ENCODE measurements around the gene SPATA31C2. TPM values are rescaled to one million over a fixed set of nuclear protein-coding genes. Genes with fewer than 3 reads are reported as not detected.

SPATA31C2 gene
- total and polyA plus RNA-seq, 12 donors = not detected

DNA sequence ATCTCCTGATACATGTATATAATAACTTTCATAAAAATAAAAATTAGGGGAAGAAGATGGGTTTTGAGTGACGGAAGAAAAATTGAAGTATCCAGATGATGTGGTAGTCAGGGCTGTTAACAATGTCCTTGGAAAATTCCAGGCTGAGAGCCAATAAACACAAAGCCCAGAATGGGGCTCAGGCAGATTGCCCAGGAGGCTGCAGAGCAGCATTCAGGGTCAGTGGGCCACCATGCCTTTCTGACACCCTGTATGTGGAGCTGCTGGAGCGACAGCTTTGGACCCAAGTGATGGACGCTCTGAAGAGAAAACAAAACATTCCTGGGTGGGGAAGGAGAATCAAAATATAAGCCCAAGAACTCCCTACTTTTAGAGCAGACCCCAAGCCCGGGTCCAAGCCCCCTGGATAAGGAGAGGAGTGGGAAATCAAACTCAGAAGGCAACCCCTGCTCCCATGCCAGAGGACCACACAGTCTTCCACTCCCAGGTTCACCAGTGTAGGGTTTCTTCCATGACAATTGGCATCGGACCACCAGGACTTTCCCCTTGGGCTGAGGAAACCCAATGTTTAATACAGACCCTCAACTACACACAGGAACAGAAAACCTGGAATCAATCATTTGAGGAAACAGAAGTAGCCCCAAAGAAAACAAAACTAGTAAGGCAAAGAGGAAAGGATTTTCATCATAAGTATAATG is 45.7 kb upstream of the SPATA31C2 start:
- intact Hi-C loops (cut with DNase I) = no loop called here
- no peak for TF ChIP-seq POLR2A (IDR thresholded peaks at IDR 0.05)
- TF ChIP-seq, protein P1, sequence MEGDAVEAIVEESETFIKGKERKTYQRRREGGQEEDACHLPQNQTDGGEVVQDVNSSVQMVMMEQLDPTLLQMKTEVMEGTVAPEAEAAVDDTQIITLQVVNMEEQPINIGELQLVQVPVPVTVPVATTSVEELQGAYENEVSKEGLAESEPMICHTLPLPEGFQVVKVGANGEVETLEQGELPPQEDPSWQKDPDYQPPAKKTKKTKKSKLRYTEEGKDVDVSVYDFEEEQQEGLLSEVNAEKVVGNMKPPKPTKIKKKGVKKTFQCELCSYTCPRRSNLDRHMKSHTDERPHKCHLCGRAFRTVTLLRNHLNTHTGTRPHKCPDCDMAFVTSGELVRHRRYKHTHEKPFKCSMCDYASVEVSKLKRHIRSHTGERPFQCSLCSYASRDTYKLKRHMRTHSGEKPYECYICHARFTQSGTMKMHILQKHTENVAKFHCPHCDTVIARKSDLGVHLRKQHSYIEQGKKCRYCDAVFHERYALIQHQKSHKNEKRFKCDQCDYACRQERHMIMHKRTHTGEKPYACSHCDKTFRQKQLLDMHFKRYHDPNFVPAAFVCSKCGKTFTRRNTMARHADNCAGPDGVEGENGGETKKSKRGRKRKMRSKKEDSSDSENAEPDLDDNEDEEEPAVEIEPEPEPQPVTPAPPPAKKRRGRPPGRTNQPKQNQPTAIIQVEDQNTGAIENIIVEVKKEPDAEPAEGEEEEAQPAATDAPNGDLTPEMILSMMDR (IDR thresholded peaks at IDR 0.05) = no peak

DNA sequence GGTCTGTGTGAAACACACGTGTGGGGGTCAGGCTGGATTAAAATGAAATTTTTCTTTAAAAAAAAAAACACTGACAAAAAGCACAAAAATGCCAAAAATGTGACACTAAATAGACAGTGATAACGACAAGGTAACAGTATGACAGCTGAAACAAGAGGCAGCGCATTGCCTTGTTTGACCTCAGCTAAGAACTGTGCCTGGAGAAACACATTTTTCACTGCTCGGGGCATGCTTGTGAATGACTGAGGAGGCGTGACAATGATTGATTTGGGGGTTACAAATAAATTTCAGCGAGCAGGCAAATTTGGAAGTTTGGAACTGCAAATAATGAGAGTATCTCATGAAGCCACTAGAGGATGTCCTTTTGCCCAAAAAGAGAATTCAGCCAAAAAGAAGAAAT is 44.2 kb upstream of the SPATA31C2 start:
- no peaks in the 10 kb centered on the region for H3K36me3 ChIP-seq (replicated peaks in 1 of 2)
- intact Hi-C loops (cut with DNase I) = no loop called here
- no peak overlapping the region for H3K4me3 ChIP-seq
- no peak overlapping the region for H3K27ac ChIP-seq
- TF ChIP-seq, protein P1 (IDR thresholded peaks at IDR 0.05) = no peak
- no peak for TF ChIP-seq POLR2A (IDR thresholded peaks at IDR 0.05)
- no peaks in the 10 kb centered on the region for H3K9me3 ChIP-seq (replicated peaks in 1 of 3)
- H3K4me1 ChIP-seq (replicated peaks in 1 of 2) = no peaks in the 10 kb centered on the region
- DNase-seq = no peak
- no peaks in the 10 kb centered on the region for H3K27me3 ChIP-seq
- WGBS, 4 donors = 40 to 52% (median 48%) methylated on average over 6 of the region's 6 CpGs

More for the DNA sequence above, 45.7 kb upstream of the SPATA31C2 start:
- Histone ChIP-seq H3K4me3 (no peak overlapping the region), H3K9me3 (replicated peaks in 1 of 3) (no peaks in the 10 kb centered on the region), H3K27me3 (no peaks in the 10 kb centered on the region), H3K4me1 (replicated peaks in 1 of 2) (no peaks in the 10 kb centered on the region), H3K27ac (no peak overlapping the region), H3K36me3 (replicated peaks in 1 of 2) (no peaks in the 10 kb centered on the region)
- 43 to 50% (median 46%) methylated on average over 5 of the region's 5 CpGs for WGBS, 4 donors
- DNase-seq = no peak

DNA sequence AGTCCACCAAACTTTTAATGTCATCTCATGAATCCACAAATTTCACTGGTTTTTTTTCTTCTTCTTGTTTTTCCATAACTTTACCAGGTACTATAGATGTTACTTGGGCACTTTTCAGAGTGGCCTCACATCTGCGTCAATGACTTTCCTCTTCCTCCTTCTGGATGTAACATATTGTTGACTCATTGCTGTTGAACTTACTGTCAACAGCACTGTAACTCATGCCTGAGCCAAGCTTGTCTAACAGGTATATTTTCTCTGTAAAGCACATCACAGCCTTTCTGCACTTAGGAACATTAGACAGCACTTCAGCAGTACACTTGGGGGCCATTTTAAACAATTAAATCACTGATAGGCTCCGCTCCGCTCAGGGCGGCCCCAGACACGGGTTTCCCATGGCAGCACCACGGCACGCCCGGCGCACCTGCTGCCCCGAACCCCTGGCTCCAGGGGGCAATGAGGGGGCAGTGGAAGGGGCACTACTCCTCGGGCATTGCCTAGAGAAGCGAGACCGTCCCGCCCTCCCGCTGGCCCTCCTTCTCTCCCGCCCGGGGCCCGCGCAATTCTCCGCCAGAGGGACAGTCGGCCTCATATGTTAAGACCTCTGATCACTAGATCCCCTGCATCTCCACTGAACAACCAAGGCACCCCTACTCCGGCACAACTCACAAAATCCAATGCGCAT is 41.9 kb upstream of the SPATA31C2 start:
- no peak for TF ChIP-seq POLR2A (IDR thresholded peaks at IDR 0.05)
- TF ChIP-seq, protein P1 (IDR thresholded peaks at IDR 0.05) = no peak
- H3K27ac ChIP-seq = no peak overlapping the region
- no peaks in the 10 kb centered on the region for H3K27me3 ChIP-seq
- H3K4me3 ChIP-seq = no peak overlapping the region
- H3K9me3 ChIP-seq (replicated peaks in 1 of 3) = no peaks in the 10 kb centered on the region
- no peaks in the 10 kb centered on the region for H3K36me3 ChIP-seq (replicated peaks in 1 of 2)
- WGBS, 4 donors = 90 to 95% (median 92%) methylated on average over 23 of the region's 23 CpGs
- DNase-seq = no peak
- H3K4me1 ChIP-seq (replicated peaks in 1 of 2) = no peaks in the 10 kb centered on the region
- intact Hi-C loops (cut with DNase I) = no loop called here

DNA sequence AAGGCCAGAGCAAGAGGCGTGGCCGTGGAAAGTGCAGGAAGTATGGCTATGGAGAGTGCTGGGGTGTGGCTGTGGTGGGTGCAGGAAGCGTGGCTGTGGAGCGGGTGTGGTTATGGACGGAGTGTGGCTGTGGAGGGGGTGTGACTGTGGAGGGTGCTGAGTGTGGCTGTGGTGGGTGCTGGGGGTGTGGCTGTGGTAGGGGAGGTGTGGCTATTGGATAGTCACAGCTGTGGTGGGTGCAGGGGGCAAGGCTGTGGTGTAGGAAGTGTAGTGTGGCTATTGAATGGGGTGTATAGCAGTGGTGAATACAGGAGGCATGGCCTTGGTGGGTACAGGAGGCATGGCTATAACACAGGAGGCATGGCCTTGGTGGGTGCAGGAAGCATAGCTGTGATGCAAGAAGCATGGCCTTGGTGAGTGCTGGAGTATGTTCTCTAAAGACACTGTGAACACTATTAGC is 40.8 kb upstream of the SPATA31C2 start:
- intact Hi-C loops (cut with DNase I) = no loop called here
- TF ChIP-seq, protein P1 (IDR thresholded peaks at IDR 0.05) = no peak
- TF ChIP-seq POLR2A (IDR thresholded peaks at IDR 0.05) = no peak
- DNase-seq = peak; percentile 29 to 59 (median 51)
- no peak overlapping the region for H3K27ac ChIP-seq
- WGBS, 4 donors = 40 to 50% (median 45%) methylated on average over 5 of the region's 5 CpGs
- no peaks in the 10 kb centered on the region for H3K9me3 ChIP-seq (replicated peaks in 1 of 3)
- H3K27me3 ChIP-seq = no peaks in the 10 kb centered on the region
- H3K36me3 ChIP-seq (replicated peaks in 1 of 2) = no peaks in the 10 kb centered on the region
- no peaks in the 10 kb centered on the region for H3K4me1 ChIP-seq (replicated peaks in 1 of 2)
- no peak overlapping the region for H3K4me3 ChIP-seq

All from adrenal gland (tissue), 12 donors.